Measurements from ENCODE around the gene VPREB1. TPM values are rescaled to one million over a fixed set of nuclear protein-coding genes. Genes with fewer than 3 reads are reported as not detected.
"Not testable (repeated sequence)": the region's sequence is repeated elsewhere in the genome, so short reads cannot be mapped to it uniquely, and the experiment has no call there.

The VPREB1 gene
- total RNA-seq, 2 experiments from 2014 or later, result not detected

- CTCF ChIA-PET, result no interaction called here
- H3K36me3 Mint-ChIP-seq (ENCODE audit: low read depth), result no peaks in the 10 kb centered on the region
- no peaks in the 10 kb centered on the region for H3K9me3 Mint-ChIP-seq
- no peak overlapping the region for H3K27ac Mint-ChIP-seq
- H3K4me1 Mint-ChIP-seq, result peaks cover 13% of the 10 kb centered on the region
- POLR2A ChIA-PET, result no interaction called here
- peaks cover 7% of the 10 kb centered on the region for H3K27me3 Mint-ChIP-seq
- DNase-seq, result no peak
- H3K4me3 Mint-ChIP-seq, result no peak overlapping the region
Observed at GRCh38 chr22:22242488-22242887, 2.1 kb upstream of the VPREB1 start.

GRCh38 chr22:22243033-22243680 is 1.4 kb upstream of the VPREB1 start:
- Mint-ChIP-seq H3K36me3 (ENCODE audit: low read depth) (no peaks in the 10 kb centered on the region), H3K27me3 (peaks cover 7% of the 10 kb centered on the region), H3K27ac (no peak overlapping the region), H3K9me3 (no peaks in the 10 kb centered on the region), H3K4me1 (peaks cover 17% of the 10 kb centered on the region), H3K4me3 (no peak overlapping the region)
- ChIA-PET CTCF (interaction anchor here (1.4 kb wide), 1 partner anchor 8 kb away, joined by 5 read pairs; no protein-coding TSS in a partner anchor), POLR2A (no interaction called here)
- no peak for DNase-seq

- no peak for DNase-seq
- peaks cover 2% of the 10 kb centered on the region for H3K36me3 Mint-ChIP-seq (ENCODE audit: low read depth)
- no peak overlapping the region for H3K27ac Mint-ChIP-seq
- peaks cover 36% of the 10 kb centered on the region for H3K4me1 Mint-ChIP-seq
- CTCF ChIA-PET, result interaction anchor here (1.5 to 2.4 kb wide), 2 partner anchors 10 to 38 kb away, joined by 3 to 7 read pairs; no protein-coding TSS in a partner anchor
- no peak overlapping the region for H3K4me3 Mint-ChIP-seq
- H3K9me3 Mint-ChIP-seq, result no peaks in the 10 kb centered on the region
- POLR2A ChIA-PET, result interaction anchor here (0.6 kb wide), 1 partner anchor 429 kb away, joined by 3 read pairs; no protein-coding TSS in a partner anchor
- H3K27me3 Mint-ChIP-seq, result peaks cover 4% of the 10 kb centered on the region
Observed at GRCh38 chr22:22245256-22245909, 797 bp downstream of the VPREB1 start.

- Mint-ChIP-seq H3K4me3 (no peak overlapping the region), H3K9me3 (no peaks in the 10 kb centered on the region), H3K4me1 (peaks cover 36% of the 10 kb centered on the region), H3K27ac (no peak overlapping the region), H3K27me3 (peaks cover 4% of the 10 kb centered on the region), H3K36me3 (ENCODE audit: low read depth) (peaks cover 2% of the 10 kb centered on the region)
- ChIA-PET CTCF (interaction anchor here (1.5 to 2.4 kb wide), 2 partner anchors 10 to 39 kb away, joined by 3 to 7 read pairs; no protein-coding TSS in a partner anchor), POLR2A (no interaction called here)
- DNase-seq, result no peak
Observed at GRCh38 chr22:22245935-22246525, 1.4 kb downstream of the VPREB1 start.

GRCh38 chr22:22246706-22247105 is 2.1 kb downstream of the VPREB1 start:
- DNase-seq, result no peak
- CTCF ChIA-PET, result interaction anchor here (2.4 kb wide), 1 partner anchor 11 kb away, joined by 7 read pairs; no protein-coding TSS in a partner anchor
- Mint-ChIP-seq H3K4me3 (no peak overlapping the region), H3K9me3 (no peaks in the 10 kb centered on the region), H3K27ac (no peak overlapping the region), H3K4me1 (peaks cover 36% of the 10 kb centered on the region), H3K36me3 (ENCODE audit: low read depth) (peaks cover 2% of the 10 kb centered on the region), H3K27me3 (peaks cover 1% of the 10 kb centered on the region)
- POLR2A ChIA-PET, result no interaction called here

GRCh38 chr22:22248878-22249277 is 4.3 kb downstream of the VPREB1 start:
- ChIA-PET POLR2A (interaction anchor here (0.6 kb wide), 1 partner anchor 373 kb away, joined by 6 read pairs; no protein-coding TSS in a partner anchor), CTCF (interaction anchor here (0.9 kb wide), 1 partner anchor 81 kb away, joined by 3 read pairs; no protein-coding TSS in a partner anchor)
- peak overlapping the region; percentile 82 for H3K27ac Mint-ChIP-seq
- peaks cover 33% of the 10 kb centered on the region for H3K4me1 Mint-ChIP-seq
- peak overlapping the region; percentile 36 for H3K4me3 Mint-ChIP-seq
- no peaks in the 10 kb centered on the region for H3K9me3 Mint-ChIP-seq
- peak; percentile 65 for DNase-seq
- H3K36me3 Mint-ChIP-seq (ENCODE audit: low read depth), result peaks cover 2% of the 10 kb centered on the region
- H3K27me3 Mint-ChIP-seq, result no peaks in the 10 kb centered on the region

GRCh38 chr22:22250651-22251050 is 6.1 kb downstream of the VPREB1 start:
- H3K36me3 Mint-ChIP-seq (ENCODE audit: low read depth); H3K27me3 Mint-ChIP-seq; H3K9me3 Mint-ChIP-seq; POLR2A ChIA-PET; CTCF ChIA-PET; DNase-seq; H3K4me3 Mint-ChIP-seq: not testable (repeated sequence)
- peak overlapping the region; percentile 22 for H3K27ac Mint-ChIP-seq
- peaks cover 24% of the 10 kb centered on the region for H3K4me1 Mint-ChIP-seq

- H3K4me1 Mint-ChIP-seq; H3K4me3 Mint-ChIP-seq; H3K9me3 Mint-ChIP-seq; H3K27me3 Mint-ChIP-seq; DNase-seq; CTCF ChIA-PET; H3K36me3 Mint-ChIP-seq (ENCODE audit: low read depth); H3K27ac Mint-ChIP-seq; POLR2A ChIA-PET: not testable (repeated sequence)
Observed at GRCh38 chr22:22256133-22256532, 11.5 kb downstream of the VPREB1 start.

GRCh38 chr22:22258597-22259415 is 14.2 kb downstream of the VPREB1 start:
- H3K4me3 Mint-ChIP-seq; CTCF ChIA-PET; H3K4me1 Mint-ChIP-seq; DNase-seq; H3K9me3 Mint-ChIP-seq; H3K27ac Mint-ChIP-seq; POLR2A ChIA-PET; H3K27me3 Mint-ChIP-seq; H3K36me3 Mint-ChIP-seq (ENCODE audit: low read depth): not testable (repeated sequence)

GRCh38 chr22:22260169-22260568 is 15.6 kb downstream of the VPREB1 start:
- H3K4me1 Mint-ChIP-seq; H3K4me3 Mint-ChIP-seq; H3K9me3 Mint-ChIP-seq; H3K27ac Mint-ChIP-seq; POLR2A ChIA-PET; H3K27me3 Mint-ChIP-seq; DNase-seq; H3K36me3 Mint-ChIP-seq (ENCODE audit: low read depth); CTCF ChIA-PET: not testable (repeated sequence)

- H3K4me1 Mint-ChIP-seq; H3K27ac Mint-ChIP-seq; CTCF ChIA-PET; H3K4me3 Mint-ChIP-seq; H3K27me3 Mint-ChIP-seq; H3K36me3 Mint-ChIP-seq (ENCODE audit: low read depth); POLR2A ChIA-PET; H3K9me3 Mint-ChIP-seq; DNase-seq: not testable (repeated sequence)
Observed at GRCh38 chr22:22260586-22260985, 16.0 kb downstream of the VPREB1 start.

- H3K4me1 Mint-ChIP-seq; H3K9me3 Mint-ChIP-seq; H3K27ac Mint-ChIP-seq; H3K27me3 Mint-ChIP-seq; POLR2A ChIA-PET; DNase-seq; H3K36me3 Mint-ChIP-seq (ENCODE audit: low read depth); H3K4me3 Mint-ChIP-seq: not testable (repeated sequence)
- CTCF ChIA-PET, result interaction anchor here (0.6 kb wide), 1 partner anchor 77 kb away, joined by 3 read pairs; no protein-coding TSS in a partner anchor
Observed at GRCh38 chr22:22262332-22263074, 17.9 kb downstream of the VPREB1 start.

All from activated CD4-positive, alpha-beta T cell treated with anti-CD3 and anti-CD28 coated beads, Interleukin-2, amount 10 ng/mL, durations not matched to agents 7 days and 5 days (primary cell).